Activated CD4-positive, alpha-beta T cell treated with anti-CD3 and anti-CD28 coated beads for 1 hour (primary cell): ENCODE measurements around the gene MYRF.

ENCODE experiments used
- DNase-seq: peaks from one replicate; pipeline ENCODE4 v3.0.0-alpha.2; 2020

MYRF gene

GRCh38 chr11:61799665-61800284, 47.3 kb downstream of the MYRF start:
- DNase-seq: no peak

DNA sequence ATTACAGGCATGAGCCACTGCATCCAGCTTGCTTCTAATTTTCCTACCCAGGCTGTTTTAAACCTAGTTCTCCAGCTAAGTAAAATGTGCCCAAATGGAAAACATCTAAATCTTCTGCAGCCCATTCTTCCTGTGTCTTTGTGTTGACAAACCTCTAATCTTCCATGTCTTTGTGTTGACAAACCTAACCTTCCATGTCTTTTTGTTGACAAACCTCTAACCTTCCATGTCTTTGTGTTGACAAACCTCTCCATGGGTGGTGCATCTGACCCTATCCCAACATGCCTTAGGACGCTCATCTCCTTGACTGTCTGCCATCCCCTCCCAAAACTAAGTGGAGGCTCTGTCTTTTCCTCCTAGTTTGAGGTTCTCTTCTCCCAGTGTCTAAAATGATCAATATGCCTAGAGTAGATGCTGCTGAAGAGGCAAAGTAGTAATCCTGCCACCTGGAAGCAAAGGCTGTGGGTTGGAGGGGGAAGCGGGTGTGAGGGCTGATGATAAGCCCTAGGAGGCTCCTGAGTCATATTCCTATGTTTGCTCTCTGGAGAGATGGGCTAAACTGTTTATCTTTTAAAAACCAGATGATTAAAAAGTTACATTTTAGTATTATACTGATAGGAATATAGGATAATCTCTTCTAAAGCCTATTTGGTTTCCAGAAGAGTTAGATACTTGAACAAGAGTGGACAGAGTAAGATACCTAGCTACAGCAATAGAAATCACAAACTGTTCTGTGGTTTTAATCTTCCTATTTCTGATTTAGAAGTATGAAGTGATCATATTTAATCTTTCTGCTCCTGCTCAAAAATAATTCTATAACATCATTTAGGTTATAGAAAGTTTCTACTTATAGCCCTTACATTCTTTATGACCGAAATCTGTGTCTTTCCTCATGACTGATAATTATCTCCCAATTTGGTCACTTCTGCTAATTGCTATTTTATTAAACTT, 48.2 kb downstream of the MYRF start:
- DNase-seq: no peak

- DNase-seq: no peak
Measured at GRCh38 chr11:61802605-61803004, 50.2 kb downstream of the MYRF start.

- DNase-seq: no peak
Measured at GRCh38 chr11:61803889-61804647, 51.6 kb downstream of the MYRF start.

- DNase-seq: no peak
Measured at GRCh38 chr11:61805146-61805545, 52.7 kb downstream of the MYRF start.

DNA sequence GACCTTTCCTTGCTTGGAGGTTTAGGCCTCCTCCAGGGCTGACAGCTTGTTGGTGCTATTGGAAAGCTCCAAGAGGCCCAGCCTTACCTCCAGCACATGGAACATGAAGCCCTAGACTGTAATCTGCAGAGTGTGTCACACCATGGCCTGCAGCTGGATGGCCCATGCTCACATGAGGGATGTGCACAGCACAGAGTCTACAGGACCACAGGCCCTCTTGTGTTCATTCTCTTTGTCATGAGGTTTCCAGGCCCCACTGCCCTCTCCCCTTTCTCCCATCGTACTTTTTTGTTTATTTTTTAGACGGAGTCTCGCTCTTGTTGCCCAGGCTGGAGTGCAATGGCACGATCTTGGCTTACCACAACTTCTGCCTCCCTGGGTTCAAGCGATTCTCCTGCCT, 54.3 kb downstream of the MYRF start:
- DNase-seq: no peak

DNA sequence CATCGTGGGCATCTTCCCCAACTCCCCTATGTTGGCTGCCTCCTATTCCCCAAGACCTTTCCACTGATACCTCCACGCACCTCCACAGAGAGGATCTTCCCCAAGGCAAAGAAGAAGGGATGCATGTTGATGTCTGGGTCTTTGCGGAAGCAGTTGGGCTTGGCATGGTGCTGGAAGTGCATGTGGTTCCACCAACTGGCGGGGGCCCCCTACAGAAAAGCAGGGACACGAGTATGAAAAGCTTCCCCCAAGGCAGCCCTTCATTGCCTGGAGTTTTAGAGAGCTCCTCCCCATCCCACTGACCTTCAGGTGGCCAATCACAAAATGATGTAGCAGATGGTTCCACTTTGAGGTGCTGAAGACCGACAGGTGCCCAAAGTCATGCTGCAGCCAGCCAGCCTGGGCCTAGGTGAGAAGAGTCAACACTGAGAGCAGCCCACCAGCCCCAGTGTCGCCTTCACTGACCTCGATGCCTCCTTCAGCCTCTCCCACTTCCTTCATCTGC, 58.3 kb downstream of the MYRF start:
- no peak for DNase-seq

GRCh38 chr11:61811831-61812230, 59.4 kb downstream of the MYRF start:
- DNase-seq: no peak

DNA sequence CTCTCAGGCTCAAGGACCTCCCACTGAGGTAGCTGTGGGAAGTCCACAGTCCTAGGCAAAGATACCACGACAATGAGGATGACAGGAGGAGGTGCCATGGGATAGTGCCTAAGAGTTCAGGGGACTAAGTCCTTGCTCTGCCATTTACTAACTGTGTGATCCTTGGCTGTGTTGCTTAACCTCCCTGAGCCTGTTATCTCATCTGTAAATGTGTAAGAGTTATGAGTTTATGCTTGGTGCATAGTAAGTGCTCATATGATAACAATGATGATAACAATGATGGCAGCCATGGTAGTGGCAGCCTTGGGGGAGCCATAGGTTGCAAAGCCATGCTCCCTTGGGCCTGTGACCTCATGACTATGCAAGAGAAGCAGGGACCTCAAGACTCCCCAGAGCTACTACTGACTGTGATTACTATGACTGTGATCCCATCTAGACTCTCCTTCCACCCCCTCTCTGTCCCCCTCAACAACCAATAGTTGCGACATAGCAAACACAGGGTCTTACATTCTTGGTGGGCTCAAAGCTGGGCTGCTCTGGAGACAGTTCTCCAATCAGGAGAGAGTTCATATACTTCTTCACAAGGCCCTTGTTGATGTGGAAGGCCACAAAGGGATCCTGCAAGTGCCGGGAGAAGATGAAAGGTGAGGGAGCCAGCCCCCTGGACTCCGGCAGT, 60.4 kb downstream of the MYRF start:
- DNase-seq: no peak

- DNase-seq: no peak
Measured at GRCh38 chr11:61814247-61814957, 62.0 kb downstream of the MYRF start.

- DNase-seq: no peak
Measured at GRCh38 chr11:61814958-61815789, 62.7 kb downstream of the MYRF start.

DNA sequence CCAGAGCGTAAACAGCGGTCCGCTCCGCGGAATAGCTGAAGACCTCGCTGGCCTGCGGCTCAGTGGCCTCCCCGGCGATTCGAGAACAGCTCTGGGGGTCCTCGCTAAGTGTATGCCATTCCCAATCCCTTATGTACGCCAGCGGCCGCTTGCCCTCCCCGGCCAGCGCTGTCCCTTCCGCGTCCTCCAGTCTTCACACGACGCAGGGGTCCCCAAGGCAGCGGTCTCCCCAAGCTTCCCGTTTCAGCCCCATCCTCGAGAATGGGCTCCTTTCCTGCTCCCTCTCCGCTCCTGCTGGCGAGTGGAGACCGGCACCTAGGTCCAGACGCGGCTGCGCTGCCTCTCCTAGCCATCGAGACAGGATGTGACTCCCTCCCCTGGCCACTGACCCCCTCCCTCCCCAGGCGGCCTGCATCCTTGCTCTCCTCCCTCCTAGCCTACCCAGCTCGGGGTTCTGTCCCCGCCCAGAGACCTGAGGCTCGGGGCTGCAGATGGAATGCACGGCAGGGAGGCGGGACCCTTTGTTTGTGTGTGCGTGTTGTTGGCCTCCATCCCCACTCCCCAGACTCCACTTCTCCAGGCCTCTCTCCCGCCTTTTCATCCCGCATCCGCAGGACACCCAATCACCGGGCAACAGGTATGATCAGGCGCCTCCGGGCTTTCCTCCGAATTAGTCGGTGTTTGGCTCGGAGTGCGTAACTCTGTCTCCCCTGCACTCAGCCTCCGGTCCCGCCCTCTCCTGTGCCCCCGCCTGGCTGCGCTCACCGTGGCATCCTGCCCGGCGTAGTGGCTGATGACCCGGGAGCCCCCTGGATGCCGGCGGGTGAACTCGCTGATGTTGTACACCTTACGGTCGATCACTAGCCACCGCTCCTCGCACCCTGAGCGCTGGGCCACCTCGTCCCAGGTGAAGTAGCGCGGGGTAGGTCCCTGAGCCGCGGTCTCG, 63.6 kb downstream of the MYRF start:
- peak; percentile 31 for DNase-seq

GRCh38 chr11:61816736-61817455, 64.5 kb downstream of the MYRF start, which contains the start of gene FADS1:
Gene FADS1 (minus strand): TSS chr11:61817003. CDS start chr11:61816929, 74 bp downstream.
- DNase-seq: peak; percentile 53

DNA sequence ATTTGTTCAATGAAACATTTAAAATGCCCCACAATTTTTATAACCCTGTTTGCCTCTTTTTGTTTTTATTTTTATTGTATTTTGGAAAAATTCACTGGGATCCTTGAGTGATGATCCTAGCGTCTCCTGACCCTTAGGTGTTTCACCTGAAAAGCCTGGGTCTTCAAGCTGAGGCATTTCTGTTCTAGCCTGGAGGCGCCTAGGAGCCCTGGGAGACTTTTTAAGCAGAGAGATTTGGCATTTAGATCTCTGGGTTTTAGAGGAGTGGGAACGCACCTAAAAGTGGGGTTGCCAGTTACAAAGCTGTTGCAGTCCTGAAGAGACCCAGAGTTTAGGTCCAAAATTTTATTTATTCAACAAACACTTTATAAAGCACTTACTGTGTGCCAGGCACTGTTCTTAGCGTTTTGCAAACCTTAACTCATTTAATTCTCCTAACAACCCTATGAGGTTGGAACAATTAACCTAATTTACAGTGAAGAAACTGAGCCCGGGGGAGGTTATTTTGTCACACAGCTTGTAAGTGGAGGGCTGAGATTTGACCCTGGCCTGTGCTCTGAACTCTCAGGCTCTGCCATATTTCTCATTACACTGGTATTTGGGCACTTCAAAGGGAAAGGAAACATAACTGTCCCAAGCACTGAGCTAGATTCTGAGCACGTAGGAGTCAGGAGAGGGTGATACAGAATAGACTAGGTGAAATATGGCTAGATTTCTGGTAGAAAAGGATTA, 65.2 kb downstream of the MYRF start:
- DNase-seq: no peak

DNA sequence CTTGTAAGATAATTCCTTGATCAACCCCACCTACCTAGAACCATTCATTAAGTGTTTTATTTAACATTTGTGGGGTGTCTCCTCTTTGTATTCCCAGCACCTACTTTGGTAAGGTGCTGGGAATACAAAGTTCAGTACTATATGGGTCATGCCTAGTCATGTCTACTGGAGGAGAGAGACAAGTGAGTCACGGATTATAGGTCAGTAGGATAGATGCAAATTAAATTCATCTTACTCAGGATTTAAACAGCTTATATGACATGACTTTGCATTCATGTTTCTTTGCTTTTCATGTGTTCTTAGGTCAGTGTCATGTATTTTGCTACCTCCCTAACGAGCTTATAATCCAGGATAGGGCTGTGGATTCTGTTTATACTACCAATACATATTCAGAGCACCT, 67.7 kb downstream of the MYRF start:
- DNase-seq: no peak

- DNase-seq: no peak
Measured at GRCh38 chr11:61826930-61827570, 74.6 kb downstream of the MYRF start.

DNA sequence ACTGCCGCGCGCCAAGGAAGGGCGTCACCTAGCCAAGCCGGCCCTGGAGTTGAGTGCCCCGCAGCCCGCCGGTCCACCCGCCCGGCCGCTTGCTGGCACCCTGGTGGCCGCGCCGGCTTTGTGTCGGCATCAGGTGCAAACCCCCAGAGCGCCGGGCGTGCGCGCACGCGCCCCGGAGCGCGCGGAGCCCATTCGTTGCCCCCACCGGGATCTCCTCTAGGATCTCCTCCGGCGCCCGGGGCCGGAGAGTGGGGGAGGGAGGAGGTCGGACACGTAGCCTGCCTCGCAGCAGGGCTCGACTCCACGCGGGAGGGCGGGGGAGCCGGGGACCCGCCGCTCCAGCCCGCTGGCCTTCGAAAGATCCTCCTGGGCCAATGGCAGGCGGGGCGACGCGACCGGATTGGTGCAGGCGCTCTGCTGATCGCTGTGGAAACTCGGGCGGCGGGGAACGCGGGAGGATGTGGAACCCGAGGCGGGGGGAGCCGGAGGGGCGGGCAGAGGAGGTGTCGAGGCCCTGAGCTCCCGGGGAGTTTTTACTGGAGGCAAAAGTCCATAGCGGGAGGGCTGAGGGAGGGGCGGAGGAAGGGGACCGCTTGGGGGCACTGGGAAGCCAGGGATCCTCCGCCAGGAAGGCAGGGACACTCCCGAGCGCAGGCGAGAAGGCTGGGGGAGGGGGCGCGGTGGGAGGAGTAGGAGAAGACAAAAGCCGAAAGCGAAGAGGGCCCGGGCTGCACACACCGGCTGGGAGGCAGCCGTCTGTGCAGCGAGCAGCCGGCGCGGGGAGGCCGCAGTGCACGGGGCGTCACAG, 75.3 kb downstream of the MYRF start, which contains the start of gene FADS2:
TSS of gene FADS2 (plus strand) at position 730 of the 808 bp plus-strand sequence. CDS start 91 bp downstream, outside the sequence.
- DNase-seq: peak; percentile 37
